ENCODE data around the gene LEMD1. TPM values are rescaled to one million over a fixed set of nuclear protein-coding genes. Genes with fewer than 3 reads are reported as not detected.

LEMD1 gene
- total and polyA plus RNA-seq, 8 donors, result 0.95 to 3.7 (median 1.7) TPM; not detected in 5

GRCh38 chr1:205343431-205344065, 78.3 kb downstream of the LEMD1 start:
- 3 to 26% (median 5%) methylated on average over 8 to 63 of the region's 63 CpGs for WGBS, 5 donors
- peak in 1 of 2 donors; percentile 65 for DNase-seq
- intact Hi-C loops (cut with DNase I; ENCODE audit: low total_unique reads), result no loop called here

GRCh38 chr1:205342986-205343385, 78.9 kb downstream of the LEMD1 start:
- Histone ChIP-seq H3K4me3 (peak overlapping the region in 3 of 4 donors; percentile 36 to 58 (median 41)), H3K27ac (no peak overlapping the region), H3K4me1 (peaks cover 15 to 20% (median 18%) of the 10 kb centered on the region in 4 donors), H3K9me3 (no peaks in the 10 kb centered on the region), H3K27me3 (peaks cover 8 to 62% (median 22%) of the 10 kb centered on the region in 3 donors), H3K36me3 (no peaks in the 10 kb centered on the region)
- WGBS, 5 donors, result 71 to 86% (median 80%) methylated on average over 12 of the region's 12 CpGs
- DNase-seq, result no peak
- TF ChIP-seq POLR2AphosphoS5 (IDR thresholded peaks at IDR 0.05), result no peak
- TF ChIP-seq EP300 (IDR thresholded peaks at IDR 0.05), result no peak
- TF ChIP-seq CTCF (IDR thresholded peaks at IDR 0.05), result no peak
- TF ChIP-seq POLR2A (IDR thresholded peaks at IDR 0.05), result no peak
- intact Hi-C loops (cut with DNase I; ENCODE audit: low total_unique reads), result no loop called here

More at GRCh38 chr1:205343431-205344065, 78.3 kb downstream of the LEMD1 start:
- Histone ChIP-seq H3K4me3 (peak overlapping the region; percentile 36 to 58 (median 44)), H3K27me3 (peaks cover 8 to 68% (median 22%) of the 10 kb centered on the region in 3 donors), H3K4me1 (peaks cover 15 to 20% (median 18%) of the 10 kb centered on the region in 4 donors), H3K36me3 (no peaks in the 10 kb centered on the region), H3K9me3 (no peaks in the 10 kb centered on the region), H3K27ac (peak overlapping the region in 1 of 5 donors; percentile 42)
- TF ChIP-seq POLR2AphosphoS5 (IDR thresholded peaks at IDR 0.05) (no peak), POLR2A (IDR thresholded peaks at IDR 0.05) (no peak), EP300 (IDR thresholded peaks at IDR 0.05) (no peak), CTCF (IDR thresholded peaks at IDR 0.05) (no peak)

- intact Hi-C loops (cut with DNase I; ENCODE audit: low total_unique reads), result no loop called here
- Histone ChIP-seq H3K27ac (no peak overlapping the region), H3K27me3 (peaks cover 8 to 46% (median 22%) of the 10 kb centered on the region in 3 donors), H3K4me3 (no peak overlapping the region), H3K4me1 (peaks cover 15 to 20% (median 19%) of the 10 kb centered on the region in 4 donors), H3K36me3 (no peaks in the 10 kb centered on the region), H3K9me3 (no peaks in the 10 kb centered on the region)
- DNase-seq, result no peak
- no peak for TF ChIP-seq POLR2A (IDR thresholded peaks at IDR 0.05)
- no peak for TF ChIP-seq EP300 (IDR thresholded peaks at IDR 0.05)
- TF ChIP-seq POLR2AphosphoS5 (IDR thresholded peaks at IDR 0.05), result no peak
- TF ChIP-seq CTCF (IDR thresholded peaks at IDR 0.05), result no peak
- WGBS, 5 donors, result 89 to 100% (median 92%) methylated on average over 1 of the region's 1 CpG
Observed at GRCh38 chr1:205340676-205341075, 81.2 kb downstream of the LEMD1 start.

- DNase-seq, result no peak
- H3K4me1 ChIP-seq, result peaks cover 14 to 19% (median 16%) of the 10 kb centered on the region in 4 donors
- WGBS, 5 donors, result 75 to 95% (median 88%) methylated on average over 4 of the region's 4 CpGs
- H3K27ac ChIP-seq, result no peak overlapping the region
- H3K36me3 ChIP-seq, result no peaks in the 10 kb centered on the region
- intact Hi-C loops (cut with DNase I; ENCODE audit: low total_unique reads), result loop anchor here (10.0 kb wide), 1 partner anchor 145 kb away; no protein-coding TSS in a partner anchor
- no peaks in the 10 kb centered on the region for H3K9me3 ChIP-seq
- H3K4me3 ChIP-seq, result no peak overlapping the region
- peaks cover 8 to 43% (median 19%) of the 10 kb centered on the region in 3 donors for H3K27me3 ChIP-seq
- TF ChIP-seq POLR2A (IDR thresholded peaks at IDR 0.05), result no peak
- no peak for TF ChIP-seq CTCF (IDR thresholded peaks at IDR 0.05)
- TF ChIP-seq POLR2AphosphoS5 (IDR thresholded peaks at IDR 0.05), result no peak
Observed at GRCh38 chr1:205339717-205340116, 82.1 kb downstream of the LEMD1 start.

Data from stomach (tissue), 9 donors.